Upper lobe of right lung (tissue), 1 donor: ENCODE data around the gene ATP2B1. TPM values are rescaled to one million over a fixed set of nuclear protein-coding genes. Genes with fewer than 3 reads are reported as not detected.

Experiments used
- ATAC-seq: fragments of 200-7000 bp; cut with Tn5 transposase; one replicate; pipeline ENCODE4 v1.9.1; 2020; ENCODE audit warnings: mild to moderate bottlenecking, moderate library complexity
- DNase-seq: peaks from one replicate; pipeline ENCODE4 v3.0.0-alpha.2; 2020
- H3K27ac ChIP-seq: fragments of 200-600 bp; one replicate; pipeline ENCODE4 v1.8.0; 2022
- H3K27me3 ChIP-seq: fragments of 200-600 bp; one replicate; pipeline ENCODE4 v1.8.0; 2022; ENCODE audit warnings: mild to moderate bottlenecking
- H3K36me3 ChIP-seq: fragments of 200-600 bp; one replicate; pipeline ENCODE4 v1.8.0; 2022
- H3K4me1 ChIP-seq: fragments of 200-600 bp; one replicate; pipeline ENCODE4 v1.8.0; 2022
- H3K4me3 ChIP-seq: fragments of 200-600 bp; one replicate; pipeline ENCODE4 v1.8.0; 2022; ENCODE audit warnings: mild to moderate bottlenecking
- H3K9me3 ChIP-seq: fragments of 200-600 bp; one replicate; pipeline ENCODE4 v1.8.0; 2022
- intact Hi-C: fragments of 100-400 bp; cut with DNase I; formaldehyde crosslinking; loops from one replicate; pipeline ENCODE4 v1.11.0; 2022
- total RNA-seq: library from RNA; stranded (reverse); fragmentation: NEBNext Ultra II Directional; extraction: Animal tissue kit (Norgen Biotek cat#: 25700); gene quantifications from one replicate; pipeline ENCODE4 v1.2.1, GENCODE V29; 2021
- TF ChIP-seq, protein P1 (sequence below): fragments of 200-600 bp; IDR thresholded peaks from one replicate; pipeline ENCODE4 v1.8.0; 2022; ENCODE audit warnings: antibody characterized with exemption
- donor health status: DM: no; HTN: yes; CAD: no; lungs with severe emphysema.

The ATP2B1 gene
- total RNA-seq, 1 donor from 2014 or later, result 46.6 TPM

GRCh38 chr12:89662623-89663022 lies 46.0 kb downstream of the ATP2B1 start:
- peaks cover 8% of the 10 kb centered on the region for H3K4me1 ChIP-seq
- H3K9me3 ChIP-seq, result no peaks in the 10 kb centered on the region
- ATAC-seq (no peak), DNase-seq (no peak)
- H3K36me3 ChIP-seq, result no peaks in the 10 kb centered on the region
- H3K27ac ChIP-seq, result no peak overlapping the region
- intact Hi-C loops, result no loop called here
- no peak overlapping the region for H3K4me3 ChIP-seq
- no peaks in the 10 kb centered on the region for H3K27me3 ChIP-seq
- TF ChIP-seq, protein P1, sequence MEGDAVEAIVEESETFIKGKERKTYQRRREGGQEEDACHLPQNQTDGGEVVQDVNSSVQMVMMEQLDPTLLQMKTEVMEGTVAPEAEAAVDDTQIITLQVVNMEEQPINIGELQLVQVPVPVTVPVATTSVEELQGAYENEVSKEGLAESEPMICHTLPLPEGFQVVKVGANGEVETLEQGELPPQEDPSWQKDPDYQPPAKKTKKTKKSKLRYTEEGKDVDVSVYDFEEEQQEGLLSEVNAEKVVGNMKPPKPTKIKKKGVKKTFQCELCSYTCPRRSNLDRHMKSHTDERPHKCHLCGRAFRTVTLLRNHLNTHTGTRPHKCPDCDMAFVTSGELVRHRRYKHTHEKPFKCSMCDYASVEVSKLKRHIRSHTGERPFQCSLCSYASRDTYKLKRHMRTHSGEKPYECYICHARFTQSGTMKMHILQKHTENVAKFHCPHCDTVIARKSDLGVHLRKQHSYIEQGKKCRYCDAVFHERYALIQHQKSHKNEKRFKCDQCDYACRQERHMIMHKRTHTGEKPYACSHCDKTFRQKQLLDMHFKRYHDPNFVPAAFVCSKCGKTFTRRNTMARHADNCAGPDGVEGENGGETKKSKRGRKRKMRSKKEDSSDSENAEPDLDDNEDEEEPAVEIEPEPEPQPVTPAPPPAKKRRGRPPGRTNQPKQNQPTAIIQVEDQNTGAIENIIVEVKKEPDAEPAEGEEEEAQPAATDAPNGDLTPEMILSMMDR, result no peak

DNA sequence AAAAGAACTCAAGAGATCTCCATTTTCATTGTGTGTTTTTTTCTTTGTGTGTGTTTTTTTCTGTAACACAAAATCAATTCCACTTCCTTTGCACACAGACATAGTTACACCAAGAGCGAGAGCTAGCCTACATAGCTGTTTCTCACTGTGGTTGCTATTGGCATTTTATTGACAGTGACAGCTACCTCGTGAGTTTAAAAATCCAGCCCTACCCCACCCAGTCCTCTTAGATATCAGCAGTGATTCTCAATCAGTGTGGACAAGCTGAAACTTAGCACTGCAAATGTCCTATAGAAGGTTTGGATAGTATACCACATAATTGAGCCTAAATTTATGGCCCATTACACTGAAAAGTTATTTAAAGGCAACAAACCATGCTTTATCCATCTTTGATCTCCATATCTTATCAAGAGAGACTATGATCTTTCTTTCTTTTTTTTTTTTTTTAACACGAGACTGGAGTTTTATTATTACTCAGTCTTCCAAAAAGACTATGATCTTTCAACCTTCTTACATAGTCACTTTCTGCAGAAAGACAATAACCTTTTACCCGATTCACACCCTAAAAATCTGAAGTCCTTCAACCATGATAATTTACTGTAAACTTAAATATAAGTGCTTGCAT lies 46.8 kb downstream of the ATP2B1 start:
- H3K27me3 ChIP-seq, result no peaks in the 10 kb centered on the region
- intact Hi-C loops, result no loop called here
- peaks cover 8% of the 10 kb centered on the region for H3K4me1 ChIP-seq
- H3K27ac ChIP-seq, result no peak overlapping the region
- H3K4me3 ChIP-seq, result no peak overlapping the region
- TF ChIP-seq, protein P1, result no peak
- H3K9me3 ChIP-seq, result no peaks in the 10 kb centered on the region
- ATAC-seq (no peak), DNase-seq (no peak)
- no peaks in the 10 kb centered on the region for H3K36me3 ChIP-seq

DNA sequence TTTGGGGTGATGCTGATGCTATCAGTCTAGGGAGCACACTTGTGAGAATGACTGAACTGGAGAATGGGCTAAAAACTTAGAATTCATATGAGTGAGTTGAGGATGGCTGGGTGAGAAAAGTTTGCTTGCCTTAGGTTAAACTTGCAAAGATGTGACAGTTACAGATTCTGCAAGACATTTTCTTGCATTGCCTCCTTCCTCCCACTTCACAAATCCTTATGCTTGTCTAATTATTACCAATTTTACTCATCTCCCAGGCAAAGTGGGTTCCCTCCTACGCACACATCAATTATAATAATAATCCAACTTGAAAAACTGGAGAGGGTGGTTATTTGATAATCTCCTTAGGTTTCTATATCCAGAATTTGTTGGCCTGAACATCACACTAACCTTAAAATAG lies 50.9 kb downstream of the ATP2B1 start:
- DNase-seq (no peak), ATAC-seq (no peak)
- H3K4me3 ChIP-seq, result no peak overlapping the region
- peaks cover 3% of the 10 kb centered on the region for H3K4me1 ChIP-seq
- no peak overlapping the region for H3K27ac ChIP-seq
- no peaks in the 10 kb centered on the region for H3K36me3 ChIP-seq
- intact Hi-C loops, result no loop called here
- TF ChIP-seq, protein P1, result no peak
- H3K9me3 ChIP-seq, result no peaks in the 10 kb centered on the region
- H3K27me3 ChIP-seq, result no peaks in the 10 kb centered on the region

DNA sequence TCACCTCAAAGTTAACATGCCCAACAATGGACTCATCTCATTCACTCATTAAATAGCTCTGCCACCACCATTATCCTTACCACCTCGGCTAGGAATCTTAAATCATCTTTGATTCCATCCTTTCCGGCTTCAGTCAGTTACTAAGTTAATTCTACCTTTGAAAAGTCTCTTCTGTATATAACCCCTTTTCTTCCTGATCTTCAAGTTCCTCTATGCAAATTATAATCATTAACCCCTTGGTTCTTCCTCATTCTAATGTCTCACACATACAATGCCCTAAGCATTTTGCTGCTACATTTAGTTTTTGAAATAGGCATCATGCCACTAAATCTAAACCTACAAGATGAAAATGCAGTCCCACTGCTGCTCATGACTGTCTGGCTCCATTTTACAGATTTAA lies 51.6 kb downstream of the ATP2B1 start:
- Histone ChIP-seq H3K9me3 (no peaks in the 10 kb centered on the region), H3K4me1 (no peaks in the 10 kb centered on the region), H3K36me3 (no peaks in the 10 kb centered on the region), H3K4me3 (no peak overlapping the region), H3K27ac (no peak overlapping the region), H3K27me3 (no peaks in the 10 kb centered on the region)
- no peak for ATAC-seq
- TF ChIP-seq, protein P1, result no peak
- intact Hi-C loops, result no loop called here
- DNase-seq, result no peak

DNA sequence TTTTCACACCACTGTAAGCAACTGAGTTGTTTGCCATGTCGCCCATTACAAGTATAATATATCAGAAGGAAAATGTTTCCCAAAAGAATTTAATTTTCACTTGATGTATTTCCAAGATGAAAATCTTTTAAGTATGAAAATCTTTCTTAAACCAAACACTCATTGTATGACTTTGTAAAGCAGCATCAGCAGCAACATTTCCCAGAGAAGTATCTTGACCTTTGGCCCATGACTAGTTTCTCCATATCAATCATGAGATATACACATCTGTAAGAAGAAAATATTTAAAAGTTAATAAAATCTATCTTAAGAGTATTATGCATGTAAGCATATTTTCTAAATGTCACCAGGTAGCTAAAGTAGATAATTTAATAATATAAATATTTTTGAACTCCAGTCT lies 52.8 kb downstream of the ATP2B1 start:
- ATAC-seq (no peak), DNase-seq (no peak)
- Histone ChIP-seq H3K4me1 (no peaks in the 10 kb centered on the region), H3K27ac (no peak overlapping the region), H3K27me3 (no peaks in the 10 kb centered on the region), H3K9me3 (no peaks in the 10 kb centered on the region), H3K36me3 (no peaks in the 10 kb centered on the region), H3K4me3 (no peak overlapping the region)
- intact Hi-C loops, result no loop called here
- TF ChIP-seq, protein P1, result no peak

- no peak overlapping the region for H3K27ac ChIP-seq
- H3K4me1 ChIP-seq, result no peaks in the 10 kb centered on the region
- ATAC-seq (no peak), DNase-seq (no peak)
- H3K9me3 ChIP-seq, result no peaks in the 10 kb centered on the region
- H3K27me3 ChIP-seq, result no peaks in the 10 kb centered on the region
- TF ChIP-seq, protein P1, result no peak
- H3K4me3 ChIP-seq, result no peak overlapping the region
- no peaks in the 10 kb centered on the region for H3K36me3 ChIP-seq
- intact Hi-C loops, result no loop called here
Measured at GRCh38 chr12:89651192-89651591, 57.4 kb downstream of the ATP2B1 start.
